ENCODE results near the gene GSG1.
"Not testable (repeated sequence)": the region's sequence is repeated elsewhere in the genome, so short reads cannot be mapped to it uniquely, and the experiment has no call there.

The GSG1 gene

GRCh38 chr12:13090054-13090453, 13.4 kb downstream of the GSG1 start:
- DNase-seq (ENCODE audit: low read depth) = no peak

GRCh38 chr12:13088496-13088895, 15.0 kb downstream of the GSG1 start:
- no peak for DNase-seq (ENCODE audit: low read depth)

- no peak for DNase-seq (ENCODE audit: low read depth)
Observed at GRCh38 chr12:13087766-13088165, 15.7 kb downstream of the GSG1 start.

- no peak for DNase-seq (ENCODE audit: low read depth)
Observed at GRCh38 chr12:13085968-13086686, 17.3 kb downstream of the GSG1 start.

GRCh38 chr12:13084898-13085640, 18.4 kb downstream of the GSG1 start:
- DNase-seq (ENCODE audit: low read depth) = no peak

GRCh38 chr12:13083638-13084037, 19.8 kb downstream of the GSG1 start:
- not testable (repeated sequence) for DNase-seq (ENCODE audit: low read depth)

GRCh38 chr12:13082861-13083260, 20.6 kb downstream of the GSG1 start:
- no peak for DNase-seq (ENCODE audit: low read depth)

GRCh38 chr12:13080266-13080665, 23.2 kb downstream of the GSG1 start:
- DNase-seq (ENCODE audit: low read depth) = no peak

GRCh38 chr12:13079440-13079906, 24.0 kb downstream of the GSG1 start:
- no peak for DNase-seq (ENCODE audit: low read depth)

- DNase-seq (ENCODE audit: low read depth) = no peak
Observed at GRCh38 chr12:13075786-13076570, 27.5 kb downstream of the GSG1 start.

- DNase-seq (ENCODE audit: low read depth) = no peak
Observed at GRCh38 chr12:13075118-13075480, 28.4 kb downstream of the GSG1 start.

- DNase-seq (ENCODE audit: low read depth) = no peak
Observed at GRCh38 chr12:13074396-13075117, 28.9 kb downstream of the GSG1 start.

- DNase-seq (ENCODE audit: low read depth) = no peak
Observed at GRCh38 chr12:13073173-13073572, 30.3 kb downstream of the GSG1 start.

GRCh38 chr12:13071305-13072280, 31.9 kb downstream of the GSG1 start:
- no peak for DNase-seq (ENCODE audit: low read depth)

GRCh38 chr12:13069380-13069779, 34.1 kb downstream of the GSG1 start:
- DNase-seq (ENCODE audit: low read depth) = no peak

GRCh38 chr12:13067322-13067721, 36.1 kb downstream of the GSG1 start:
- no peak for DNase-seq (ENCODE audit: low read depth)

GRCh38 chr12:13066459-13066858, 37.0 kb downstream of the GSG1 start:
- no peak for DNase-seq (ENCODE audit: low read depth)

- DNase-seq (ENCODE audit: low read depth) = no peak
Observed at GRCh38 chr12:13066014-13066413, 37.5 kb downstream of the GSG1 start.

- DNase-seq (ENCODE audit: low read depth) = no peak
Observed at GRCh38 chr12:13062669-13063068, 40.8 kb downstream of the GSG1 start.

GRCh38 chr12:13061377-13061776, 42.1 kb downstream of the GSG1 start:
- DNase-seq (ENCODE audit: low read depth) = no peak

- no peak for DNase-seq (ENCODE audit: low read depth)
Observed at GRCh38 chr12:13060581-13060980, 42.9 kb downstream of the GSG1 start.
